GM12878 (cell line): Measurements from ENCODE around the gene ZNF296. TPM values are rescaled to one million over a fixed set of nuclear protein-coding genes. Genes with fewer than 3 reads are reported as not detected.

Experiments
- ATAC-seq: fragments of 200-7000 bp; cut with Tn5 transposase; 3 replicates; pipeline ENCODE4 v1.9.1; 2020; ENCODE audit warnings: mild to moderate bottlenecking, moderate library complexity
- BruUV-seq: library from RNA; stranded (reverse); fragments of 400-500 nt; replicated peaks from 2 replicates; lab custom pipeline; 2021; lab: Mats Ljungman, UMichigan
- CTCF ChIA-PET: fragments of 300-600 bp; sonication (Branson Sonifier 250); formaldehyde crosslinking; extraction: SDS; loops from one replicate; lab custom pipeline; 2021; ENCODE audit warnings: inconsistent platforms; lab: Yijun Ruan, JAX
- POLR2A ChIA-PET: fragments of 350-600 bp; formaldehyde crosslinking; extraction: SDS; loops from one replicate; lab custom pipeline; 2021; ENCODE audit warnings: inconsistent platforms; lab: Charles Lee
- RAD21 ChIA-PET: fragments of 300-600 bp; sonication (Branson Sonifier 250); formaldehyde crosslinking; loops from one replicate; lab custom pipeline; 2023; ENCODE audit warnings: antibody characterized with exemption; ENCODE audit not compliant: unreplicated experiment; lab: Charles Lee
- SMC1A ChIA-PET: fragments of 300-600 bp; sonication (Branson Sonifier 250); formaldehyde crosslinking; loops from one replicate; lab custom pipeline; 2023; ENCODE audit not compliant: unreplicated experiment, uncharacterized antibody; lab: Charles Lee
- DNase-seq: peaks from one replicate; pipeline ENCODE4 v3.0.0-alpha.2; 2011; ENCODE audit warnings: low read depth, low spot score
- FAIRE-seq: peaks from 3 replicates; lab custom pipeline; 2011; peaks lifted over from hg19 to GRCh38; lab: Jason Lieb, UNC
- H2AFZ ChIP-seq: 2 replicates; pipeline ENCODE4 v1.6.0; 2011; ENCODE audit warnings: low read depth, low read length, control low read depth; ENCODE audit not compliant: control insufficient read depth
- H3K27ac ChIP-seq: 2 replicates; pipeline ENCODE4 v1.5.1; 2011; ENCODE audit warnings: control low read depth; ENCODE audit not compliant: control insufficient read depth, insufficient read depth
- H3K27me3 ChIP-seq, 2 experiments: replicated peaks in 1 of 2; 2 replicates each; pipeline versions ENCODE4 v1.6.0 to v1.6.1; 2011; ENCODE audit warnings: low read length in 1 of 2; ENCODE audit not compliant: control insufficient read depth in 2 of 2, insufficient read depth in 2 of 2
- H3K36me3 ChIP-seq, 2 experiments: 2 replicates each; pipeline ENCODE4 v1.5.1; 2011; ENCODE audit warnings: low read length in 1 of 2; ENCODE audit not compliant: control insufficient read depth in 2 of 2, insufficient read depth in 2 of 2
- H3K4me1 ChIP-seq: 2 replicates; pipeline ENCODE4 v1.6.1; 2011; ENCODE audit warnings: mild to moderate bottlenecking, low read length, moderate library complexity, mixed read lengths; ENCODE audit not compliant: control insufficient read depth, insufficient read depth
- H3K4me2 ChIP-seq: 2 replicates; pipeline ENCODE4 v1.6.0; 2011; ENCODE audit warnings: control low read depth; ENCODE audit not compliant: control insufficient read depth, insufficient read depth
- H3K4me3 ChIP-seq: fragments of 200-600 bp; sonication (generic); 2 replicates; pipeline ENCODE4 v1.5.1; 2016
- H3K79me2 ChIP-seq: 2 replicates; pipeline ENCODE4 v1.6.0; 2011; ENCODE audit warnings: low read length; ENCODE audit not compliant: control insufficient read depth, insufficient read depth
- H3K9ac ChIP-seq: 2 replicates; pipeline ENCODE4 v1.8.0; 2011; ENCODE audit warnings: low read length, control low read depth, mixed read lengths; ENCODE audit not compliant: control insufficient read depth, insufficient read depth
- H3K9me3 ChIP-seq: replicated peaks from 3 replicates; pipeline ENCODE4 v1.5.1; 2011; ENCODE audit warnings: mild to moderate bottlenecking, low read length; ENCODE audit not compliant: control insufficient read depth, insufficient read depth
- H4K20me1 ChIP-seq: 2 replicates; pipeline ENCODE4 v1.6.0; 2011; ENCODE audit not compliant: control insufficient read depth, insufficient read depth
- CBX3 ChIP-seq: fragments of 200-600 bp; sonication (generic); IDR thresholded peaks from 2 replicates; pipeline ENCODE4 v1.6.1; 2016; ENCODE audit warnings: low read depth, borderline replicate concordance
- CEBPB ChIP-seq, 2 experiments: fragments of 150-350 bp in 1 of 2; IDR thresholded peaks; 2 replicates each; pipeline ENCODE4 v1.6.1; 2012 to 2014; ENCODE audit warnings: low read depth in 2 of 2, low read length in 2 of 2, borderline replicate concordance in 1 of 2, inconsistent platforms in 1 of 2
- CHD1 ChIP-seq: IDR thresholded peaks from 2 replicates; pipeline ENCODE4 v1.6.1; 2012; ENCODE audit warnings: low read depth, low read length, improper control_type of control experiment
- HDGF ChIP-seq: fragments of 450-650 bp; IDR thresholded peaks from 2 replicates; pipeline ENCODE4 v1.6.1; 2016; ENCODE audit warnings: antibody characterized with exemption
- MEF2A ChIP-seq: IDR thresholded peaks from 2 replicates; pipeline ENCODE4 v1.6.1; 2011; ENCODE audit warnings: low read depth, mild to moderate bottlenecking, low read length, moderate library complexity; ENCODE audit not compliant: insufficient read depth
- NRF1 ChIP-seq: conservative IDR thresholded peaks from 2 replicates; pipeline ENCODE4 v1.6.1; 2011; ENCODE audit warnings: mild to moderate bottlenecking, low read depth, low read length, improper control_type of control experiment
- POLR2A ChIP-seq: IDR thresholded peaks from 2 replicates; pipeline ENCODE4 v1.6.1; 2011; ENCODE audit warnings: low read depth, mild to moderate bottlenecking, low read length
- POLR2AphosphoS5 ChIP-seq: IDR thresholded peaks from 2 replicates; pipeline ENCODE4 v1.6.1; 2011; ENCODE audit warnings: mild to moderate bottlenecking, low read length, inconsistent platforms
- SIN3A ChIP-seq: IDR thresholded peaks from 2 replicates; pipeline ENCODE4 v1.6.1; 2012; ENCODE audit warnings: low read depth, low read length, improper control_type of control experiment
- ZNF384 ChIP-seq: IDR thresholded peaks from 2 replicates; pipeline ENCODE4 v1.6.1; 2012; ENCODE audit warnings: low read depth, mild to moderate bottlenecking, low read length, improper control_type of control experiment, borderline replicate concordance
- WGBS: methylation state at CpG from one replicate; pipeline ENCODE4 v1.1.6; 2016; ENCODE audit warnings: low lambda C conversion rate; ENCODE audit not compliant: insufficient replicate concordance, insufficient coverage; ENCODE audit errors: missing lambda C conversion rate; 5-methylcytosine and 5-hydroxymethylcytosine counted together
- in situ Hi-C: fragments of 300-500 bp; cut with MboI; formaldehyde crosslinking; loops from 9 replicates; pipeline ENCODE4 v1.14.3; 2018; ENCODE audit warnings: mixed read lengths
- intact Hi-C: fragments of 100-400 bp; cut with micrococcal nuclease; formaldehyde crosslinking; loops from one replicate; pipeline ENCODE4 v1.14.2; 2022; ENCODE audit not compliant: unreplicated experiment
- polyA plus RNA-seq, 11 experiments: library from polyadenylated mRNA; depleted of rRNA in 4 of 11; unstranded in 6 of 11; stranded (reverse) in 5 of 11; fragments of >200 nt; fragmentation: Nextera tagmentation in 4 of 11; fragmentation: Illumina TruSeq in 1 of 11; extraction: Ambion mirVana in 4 of 11; extraction: Trizol in 1 of 11; gene quantifications; 1 replicate in 1 of 11; 2 replicates in 10 of 11; pipeline versions ENCODE4 v1.2.1 to v1.2.3, GENCODE V29; 2011 to 2016; ENCODE audit warnings: inconsistent platforms in 2 of 11, missing spikeins in 2 of 11, low read depth in 1 of 11
- total RNA-seq, 4 experiments: library from RNA; depleted of rRNA in 3 of 4; stranded (reverse); fragments of >200 nt in 3 of 4; fragmentation: Illumina TruSeq in 1 of 4; extraction: Trizol in 1 of 4; gene quantifications; 2 replicates each; pipeline versions ENCODE4 v1.2.1 to v1.2.3, GENCODE V29; 2013 to 2021
- TF ChIP-seq, protein P1 (sequence below): fragments of 450-650 bp; IDR thresholded peaks from 2 replicates; pipeline ENCODE4 v1.6.1; 2014; ENCODE audit warnings: mild to moderate bottlenecking
- TF ChIP-seq, protein P2 (sequence below): fragments of 450-650 bp; IDR thresholded peaks from 2 replicates; pipeline ENCODE4 v1.6.1; 2018; ENCODE audit warnings: mild to moderate bottlenecking, low read depth, moderate library complexity; ENCODE audit not compliant: partially characterized antibody

The ZNF296 gene
- total and polyA plus RNA-seq, 10 of the 15 experiments (the other 5 are each of a cell fraction or from before 2014, with no cell fraction given): 0.44 to 23.6 (median 3.5) TPM; not detected in 1

DNA sequence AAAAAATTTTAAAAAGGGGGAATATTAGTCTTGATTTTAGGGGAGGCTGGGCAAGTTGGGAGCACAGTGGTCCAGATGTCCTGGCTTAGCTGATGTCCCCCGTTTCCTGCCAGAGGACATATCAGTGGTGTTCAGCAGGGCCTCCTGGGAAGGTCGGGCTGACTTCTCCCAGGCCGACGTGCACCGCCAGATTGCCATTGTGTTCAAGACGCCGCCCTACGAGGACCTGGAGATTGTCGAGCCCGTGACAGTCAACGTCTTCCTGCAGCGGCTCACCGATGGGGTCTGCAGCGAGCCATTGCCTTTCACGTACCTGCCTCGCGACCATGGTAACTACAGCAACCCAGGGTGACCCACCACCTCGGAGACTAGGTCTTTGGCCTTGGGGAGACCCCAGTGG is 43.9 kb downstream of the ZNF296 start:
- no peak for FAIRE-seq
- no peak overlapping the region for H3K27ac ChIP-seq
- intact Hi-C loops (no loop called here), in situ Hi-C loops (no loop called here)
- BruUV-seq: no TSS peak
- no peaks in the 10 kb centered on the region for H3K27me3 ChIP-seq
- H3K4me1 ChIP-seq: no peaks in the 10 kb centered on the region
- peaks cover 19 to 30% of the 10 kb centered on the region in 2 experiments for H3K36me3 ChIP-seq
- ChIA-PET SMC1A (interaction anchor here (0.8 kb wide), 1 partner anchor 311 kb away, joined by 3 read pairs; no protein-coding TSS in a partner anchor), RAD21 (interaction anchor here (1.1 kb wide), 1 partner anchor 15 kb away, joined by 4 read pairs; no protein-coding TSS in a partner anchor), POLR2A (interaction anchor here (1.6 to 1.7 kb wide), 2 partner anchors 11 to 14 kb away, joined by 3 to 6 read pairs; no protein-coding TSS in a partner anchor), CTCF (interaction anchor here (0.6 to 0.8 kb wide), 2 partner anchors 17 to 27 kb away, joined by 3 read pairs; no protein-coding TSS in a partner anchor)
- ATAC-seq: no peak
- no peak overlapping the region for H3K4me2 ChIP-seq
- no peaks in the 10 kb centered on the region for H3K79me2 ChIP-seq
- H3K4me3 ChIP-seq: no peak overlapping the region
- no peak overlapping the region for H2AFZ ChIP-seq
- TF ChIP-seq CHD1 (no peak), HDGF (no peak), POLR2A (peak; percentile 49; the same call in 1 of the 2 replicates), CEBPB (IDR thresholded peaks at IDR 0.05; ENCODE audit: borderline replicate concordance in 1 of 2, low read depth in 2 of 2, low read length in 2 of 2) (no peak)
- TF ChIP-seq, protein P1, sequence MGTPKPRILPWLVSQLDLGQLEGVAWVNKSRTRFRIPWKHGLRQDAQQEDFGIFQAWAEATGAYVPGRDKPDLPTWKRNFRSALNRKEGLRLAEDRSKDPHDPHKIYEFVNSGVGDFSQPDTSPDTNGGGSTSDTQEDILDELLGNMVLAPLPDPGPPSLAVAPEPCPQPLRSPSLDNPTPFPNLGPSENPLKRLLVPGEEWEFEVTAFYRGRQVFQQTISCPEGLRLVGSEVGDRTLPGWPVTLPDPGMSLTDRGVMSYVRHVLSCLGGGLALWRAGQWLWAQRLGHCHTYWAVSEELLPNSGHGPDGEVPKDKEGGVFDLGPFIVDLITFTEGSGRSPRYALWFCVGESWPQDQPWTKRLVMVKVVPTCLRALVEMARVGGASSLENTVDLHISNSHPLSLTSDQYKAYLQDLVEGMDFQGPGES: no peak
- H4K20me1 ChIP-seq: no peaks in the 10 kb centered on the region
- DNase-seq: no peak
- no peak overlapping the region for H3K9ac ChIP-seq
- WGBS: 94% methylated on average over 18 of the region's 18 CpGs
- H3K9me3 ChIP-seq: no peaks in the 10 kb centered on the region

DNA sequence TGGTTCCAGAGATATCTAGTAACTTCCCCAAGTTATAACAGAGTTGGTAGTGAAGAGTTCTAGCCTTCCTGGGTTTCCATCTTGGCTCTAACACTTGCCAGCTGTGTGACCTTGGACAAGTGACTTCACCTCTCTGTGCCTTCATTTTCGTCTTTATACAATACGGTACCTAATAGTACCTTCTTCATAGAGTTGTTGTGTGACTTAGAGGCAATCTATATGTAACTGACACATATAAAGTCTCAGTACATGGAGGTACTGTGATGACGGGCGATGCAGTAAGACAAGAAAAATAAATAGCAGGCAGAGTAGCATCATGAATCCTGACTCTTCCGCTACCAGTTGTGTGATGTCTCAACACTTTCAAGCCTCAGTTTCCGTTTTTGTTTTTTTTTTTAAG is 45.5 kb downstream of the ZNF296 start:
- Histone ChIP-seq H3K9me3 (no peaks in the 10 kb centered on the region), H3K9ac (no peak overlapping the region), H2AFZ (no peak overlapping the region), H3K4me2 (no peak overlapping the region), H4K20me1 (no peaks in the 10 kb centered on the region), H3K79me2 (no peaks in the 10 kb centered on the region), H3K4me3 (no peak overlapping the region), H3K27ac (no peak overlapping the region), H3K36me3 (peaks cover 18 to 34% of the 10 kb centered on the region in 2 experiments), H3K27me3 (no peaks in the 10 kb centered on the region), H3K4me1 (no peaks in the 10 kb centered on the region)
- FAIRE-seq (no peak), DNase-seq (no peak), ATAC-seq (no peak)
- POLR2A ChIA-PET: interaction anchor here (0.6 to 3.3 kb wide), 2 partner anchors 8 to 10 kb away, joined by 8 to 11 read pairs; partner anchors contain the start of gene CLASRP
- TF ChIP-seq, protein P2, sequence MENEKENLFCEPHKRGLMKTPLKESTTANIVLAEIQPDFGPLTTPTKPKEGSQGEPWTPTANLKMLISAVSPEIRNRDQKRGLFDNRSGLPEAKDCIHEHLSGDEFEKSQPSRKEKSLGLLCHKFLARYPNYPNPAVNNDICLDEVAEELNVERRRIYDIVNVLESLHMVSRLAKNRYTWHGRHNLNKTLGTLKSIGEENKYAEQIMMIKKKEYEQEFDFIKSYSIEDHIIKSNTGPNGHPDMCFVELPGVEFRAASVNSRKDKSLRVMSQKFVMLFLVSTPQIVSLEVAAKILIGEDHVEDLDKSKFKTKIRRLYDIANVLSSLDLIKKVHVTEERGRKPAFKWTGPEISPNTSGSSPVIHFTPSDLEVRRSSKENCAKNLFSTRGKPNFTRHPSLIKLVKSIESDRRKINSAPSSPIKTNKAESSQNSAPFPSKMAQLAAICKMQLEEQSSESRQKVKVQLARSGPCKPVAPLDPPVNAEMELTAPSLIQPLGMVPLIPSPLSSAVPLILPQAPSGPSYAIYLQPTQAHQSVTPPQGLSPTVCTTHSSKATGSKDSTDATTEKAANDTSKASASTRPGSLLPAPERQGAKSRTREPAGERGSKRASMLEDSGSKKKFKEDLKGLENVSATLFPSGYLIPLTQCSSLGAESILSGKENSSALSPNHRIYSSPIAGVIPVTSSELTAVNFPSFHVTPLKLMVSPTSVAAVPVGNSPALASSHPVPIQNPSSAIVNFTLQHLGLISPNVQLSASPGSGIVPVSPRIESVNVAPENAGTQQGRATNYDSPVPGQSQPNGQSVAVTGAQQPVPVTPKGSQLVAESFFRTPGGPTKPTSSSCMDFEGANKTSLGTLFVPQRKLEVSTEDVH: no peak
- TF ChIP-seq SIN3A (no peak), CBX3 (no peak), MEF2A (no peak), CHD1 (no peak), ZNF384 (no peak), POLR2AphosphoS5 (no peak), NRF1 (no peak)
- TSS peak; percentile 43 for BruUV-seq
- intact Hi-C loops: no loop called here
- 95% methylated on average over 6 of the region's 6 CpGs for WGBS
- in situ Hi-C loops: no loop called here
- SMC1A ChIA-PET: interaction anchor here (0.6 to 1.3 kb wide), 2 partner anchors 39 to 156 kb away, joined by 3 to 5 read pairs; no protein-coding TSS in a partner anchor
- CTCF ChIA-PET: no interaction called here
- RAD21 ChIA-PET: no interaction called here
